HepG2 (cell line): ENCODE results near the gene CENATAC. TPM values are rescaled to one million over a fixed set of nuclear protein-coding genes. Genes with fewer than 3 reads are reported as not detected.

Experiments
- CCAR2 ChIP-seq: fragments of 200-400 bp; formaldehyde crosslinking; optimal IDR thresholded peaks from 2 replicates; pipeline ENCODE3; 2018; ENCODE audit warnings: low read depth, mild to moderate bottlenecking, low read length, moderate library complexity
- GTF2F1 ChIP-seq: fragments of 150-350 bp; IDR thresholded peaks from 2 replicates; pipeline ENCODE4 v1.6.1; 2014; ENCODE audit warnings: low read length
- KDM6A ChIP-seq: IDR thresholded peaks from 2 replicates; pipeline ENCODE4 v1.6.1; 2016; ENCODE audit warnings: low read depth
- NR2C2 ChIP-seq: sonication (generic); formaldehyde crosslinking; IDR thresholded peaks from 2 replicates; pipeline ENCODE4 v1.4.0; 2020; ENCODE audit warnings: missing genetic modification reagents, mild to moderate bottlenecking, moderate library complexity, borderline replicate concordance
- RFXANK ChIP-seq: IDR thresholded peaks from 2 replicates; pipeline ENCODE4 v1.6.1; 2016
- RFXAP ChIP-seq: sonication (generic); formaldehyde crosslinking; IDR thresholded peaks from 2 replicates; pipeline ENCODE4 v1.4.0; 2020; ENCODE audit warnings: missing genetic modification reagents, borderline replicate concordance
- RXRB ChIP-seq: IDR thresholded peaks from 2 replicates; pipeline ENCODE4 v1.6.1; 2016; ENCODE audit warnings: borderline replicate concordance, missing genetic modification reagents, missing compliant biosample characterization
- SAFB2 ChIP-seq: sonication (generic); formaldehyde crosslinking; IDR thresholded peaks from 2 replicates; pipeline ENCODE4 v1.5.1; 2020; ENCODE audit warnings: missing genetic modification reagents, low read depth, mild to moderate bottlenecking, borderline replicate concordance
- SP2 ChIP-seq: sonication (generic); formaldehyde crosslinking; IDR thresholded peaks from 2 replicates; pipeline ENCODE4 v1.5.1; 2020; ENCODE audit warnings: mild to moderate bottlenecking, missing genetic modification reagents
- TCF7L2 ChIP-seq: IDR thresholded peaks from 2 replicates; pipeline ENCODE4 v1.6.1; 2011; ENCODE audit warnings: mild to moderate bottlenecking, low read depth, low read length, moderate library complexity
- TEAD3 ChIP-seq: optimal IDR thresholded peaks from 2 replicates; pipeline ENCODE3; 2016; ENCODE audit warnings: borderline replicate concordance
- TOE1 ChIP-seq: sonication (generic); formaldehyde crosslinking; IDR thresholded peaks from 2 replicates; pipeline ENCODE4 v1.4.0; 2020; ENCODE audit warnings: mild to moderate bottlenecking, missing genetic modification reagents
- ZNF589 ChIP-seq: sonication (generic); formaldehyde crosslinking; conservative IDR thresholded peaks from 2 replicates; pipeline ENCODE4 v1.8.0; 2022; ENCODE audit warnings: mild to moderate bottlenecking, moderate library complexity, missing genetic modification reagents
- ZNF713 ChIP-seq: sonication (generic); formaldehyde crosslinking; IDR thresholded peaks from 2 replicates; pipeline ENCODE4 v1.4.0; 2020; ENCODE audit warnings: mild to moderate bottlenecking, missing genetic modification reagents
- ZNF746 ChIP-seq: sonication (generic); formaldehyde crosslinking; IDR thresholded peaks from 2 replicates; pipeline ENCODE4 v1.8.0; 2022; ENCODE audit warnings: mild to moderate bottlenecking, missing genetic modification reagents
- ZNF776 ChIP-seq: sonication (generic); formaldehyde crosslinking; IDR thresholded peaks from 2 replicates; pipeline ENCODE4 v1.4.0; 2020; ENCODE audit warnings: mild to moderate bottlenecking, missing genetic modification reagents
- ZSCAN31 ChIP-seq: sonication (generic); formaldehyde crosslinking; IDR thresholded peaks from 2 replicates; pipeline ENCODE4 v1.5.0; 2020; ENCODE audit warnings: low read depth, mild to moderate bottlenecking, missing genetic modification reagents
- polyA plus RNA-seq, 8 experiments: library from polyadenylated mRNA; depleted of rRNA in 3 of 8; stranded (reverse) in 7 of 8; unstranded in 1 of 8; fragments of >200 nt; fragmentation: Illumina TruSeq in 4 of 8; extraction: Trizol in 4 of 8; gene quantifications; 2 replicates each; pipeline versions ENCODE4 v1.2.1 to v1.2.3, GENCODE V29; 2011 to 2016; ENCODE audit warnings: low read depth in 4 of 8, missing spikeins in 1 of 8, mixed read lengths in 1 of 8; ENCODE audit not compliant: insufficient read depth in 1 of 8
- total RNA-seq, 5 experiments: library from RNA; depleted of rRNA; stranded (reverse); fragments of >200 nt; fragmentation: Illumina TruSeq; extraction: Trizol; gene quantifications; 2 replicates each; pipeline ENCODE4 v1.2.3, GENCODE V29; 2016; ENCODE audit warnings: low read depth in 1 of 5
- TF ChIP-seq, protein P1 (sequence below): sonication (generic); formaldehyde crosslinking; IDR thresholded peaks from 2 replicates; pipeline ENCODE4 v1.4.0; 2020; ENCODE audit warnings: missing genetic modification reagents, borderline replicate concordance
- TF ChIP-seq, protein P2 (sequence below): sonication (generic); formaldehyde crosslinking; IDR thresholded peaks from 2 replicates; pipeline ENCODE4 v1.5.1; 2020; ENCODE audit warnings: missing genetic modification reagents, mild to moderate bottlenecking, borderline replicate concordance
- TF ChIP-seq, protein P3 (sequence below): sonication (generic); formaldehyde crosslinking; IDR thresholded peaks from 2 replicates; pipeline ENCODE4 v1.8.0; 2023; ENCODE audit warnings: mild to moderate bottlenecking, missing genetic modification reagents
- TF ChIP-seq, protein P4 (sequence below): sonication (generic); formaldehyde crosslinking; IDR thresholded peaks from 2 replicates; pipeline ENCODE4; 2020; ENCODE audit warnings: missing genetic modification reagents, mild to moderate bottlenecking, borderline replicate concordance

The CENATAC gene
- total and polyA plus RNA-seq, 2 of the 13 experiments (the other 11 are each of a cell fraction or from before 2014, with no cell fraction given), result 21.7 to 25.0 TPM

DNA sequence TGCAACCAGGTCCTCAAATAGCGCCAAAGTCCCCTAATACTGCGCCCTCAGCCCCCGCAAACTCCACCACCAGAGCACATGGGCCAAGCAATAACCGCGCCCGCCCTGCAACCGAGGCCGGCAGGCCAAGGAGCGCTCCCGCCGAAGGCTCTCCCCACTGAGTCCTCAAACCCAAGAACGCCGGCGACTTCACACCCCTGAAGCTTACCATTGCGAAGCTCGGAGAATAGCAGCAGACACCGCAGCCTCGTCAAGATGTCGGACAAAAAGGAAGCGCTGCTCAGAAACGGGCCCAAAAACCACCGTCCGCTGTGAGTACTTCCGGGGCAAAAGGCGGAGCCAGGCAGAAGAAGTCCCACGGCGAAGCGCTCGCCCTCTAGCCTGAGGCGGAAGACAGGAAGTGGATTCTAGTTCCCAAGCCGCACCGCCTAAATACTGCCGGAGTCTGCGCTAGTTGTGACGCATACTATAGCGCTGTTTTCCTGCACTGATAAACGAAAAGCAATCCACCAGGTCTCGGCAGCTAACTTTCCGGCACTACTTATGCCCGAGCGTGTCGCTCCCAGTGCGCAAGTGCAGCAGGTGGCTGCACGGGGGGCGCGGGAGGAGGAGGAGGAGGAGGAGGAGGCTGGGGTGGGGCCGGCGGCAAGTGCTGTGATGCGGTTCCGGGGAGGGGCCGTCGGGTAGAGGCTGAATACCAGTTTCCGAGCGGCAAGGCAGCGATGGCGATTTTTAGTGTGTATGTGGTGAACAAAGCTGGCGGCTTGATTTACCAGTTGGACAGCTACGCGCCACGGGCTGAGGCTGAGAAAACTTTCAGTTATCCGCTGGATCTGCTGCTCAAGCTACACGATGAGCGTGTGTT, 20.4 kb downstream of the CENATAC start, which contains the start of the genes RPS25 and TRAPPC4 (continued):
- TF ChIP-seq, protein P1, sequence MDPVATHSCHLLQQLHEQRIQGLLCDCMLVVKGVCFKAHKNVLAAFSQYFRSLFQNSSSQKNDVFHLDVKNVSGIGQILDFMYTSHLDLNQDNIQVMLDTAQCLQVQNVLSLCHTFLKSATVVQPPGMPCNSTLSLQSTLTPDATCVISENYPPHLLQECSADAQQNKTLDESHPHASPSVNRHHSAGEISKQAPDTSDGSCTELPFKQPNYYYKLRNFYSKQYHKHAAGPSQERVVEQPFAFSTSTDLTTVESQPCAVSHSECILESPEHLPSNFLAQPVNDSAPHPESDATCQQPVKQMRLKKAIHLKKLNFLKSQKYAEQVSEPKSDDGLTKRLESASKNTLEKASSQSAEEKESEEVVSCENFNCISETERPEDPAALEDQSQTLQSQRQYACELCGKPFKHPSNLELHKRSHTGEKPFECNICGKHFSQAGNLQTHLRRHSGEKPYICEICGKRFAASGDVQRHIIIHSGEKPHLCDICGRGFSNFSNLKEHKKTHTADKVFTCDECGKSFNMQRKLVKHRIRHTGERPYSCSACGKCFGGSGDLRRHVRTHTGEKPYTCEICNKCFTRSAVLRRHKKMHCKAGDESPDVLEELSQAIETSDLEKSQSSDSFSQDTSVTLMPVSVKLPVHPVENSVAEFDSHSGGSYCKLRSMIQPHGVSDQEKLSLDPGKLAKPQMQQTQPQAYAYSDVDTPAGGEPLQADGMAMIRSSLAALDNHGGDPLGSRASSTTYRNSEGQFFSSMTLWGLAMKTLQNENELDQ (CRISPR knock-in tag), result no peak
- TF ChIP-seq, protein P2, sequence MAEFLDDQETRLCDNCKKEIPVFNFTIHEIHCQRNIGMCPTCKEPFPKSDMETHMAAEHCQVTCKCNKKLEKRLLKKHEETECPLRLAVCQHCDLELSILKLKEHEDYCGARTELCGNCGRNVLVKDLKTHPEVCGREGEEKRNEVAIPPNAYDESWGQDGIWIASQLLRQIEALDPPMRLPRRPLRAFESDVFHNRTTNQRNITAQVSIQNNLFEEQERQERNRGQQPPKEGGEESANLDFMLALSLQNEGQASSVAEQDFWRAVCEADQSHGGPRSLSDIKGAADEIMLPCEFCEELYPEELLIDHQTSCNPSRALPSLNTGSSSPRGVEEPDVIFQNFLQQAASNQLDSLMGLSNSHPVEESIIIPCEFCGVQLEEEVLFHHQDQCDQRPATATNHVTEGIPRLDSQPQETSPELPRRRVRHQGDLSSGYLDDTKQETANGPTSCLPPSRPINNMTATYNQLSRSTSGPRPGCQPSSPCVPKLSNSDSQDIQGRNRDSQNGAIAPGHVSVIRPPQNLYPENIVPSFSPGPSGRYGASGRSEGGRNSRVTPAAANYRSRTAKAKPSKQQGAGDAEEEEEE, result peak; percentile 33; the same call in 1 of the 2 replicates
- TF ChIP-seq RFXANK (CRISPR knock-in tag), result no peak; the same call in 1 of the 2 replicates
- no peak; the same call in 1 of the 2 replicates for TF ChIP-seq GTF2F1
- TF ChIP-seq CCAR2, result no peak
- peak; percentile 60 for TF ChIP-seq TEAD3 (CRISPR knock-in tag)
- TF ChIP-seq RXRB (CRISPR knock-in tag), result peak; percentile 64
- TF ChIP-seq, protein P3, sequence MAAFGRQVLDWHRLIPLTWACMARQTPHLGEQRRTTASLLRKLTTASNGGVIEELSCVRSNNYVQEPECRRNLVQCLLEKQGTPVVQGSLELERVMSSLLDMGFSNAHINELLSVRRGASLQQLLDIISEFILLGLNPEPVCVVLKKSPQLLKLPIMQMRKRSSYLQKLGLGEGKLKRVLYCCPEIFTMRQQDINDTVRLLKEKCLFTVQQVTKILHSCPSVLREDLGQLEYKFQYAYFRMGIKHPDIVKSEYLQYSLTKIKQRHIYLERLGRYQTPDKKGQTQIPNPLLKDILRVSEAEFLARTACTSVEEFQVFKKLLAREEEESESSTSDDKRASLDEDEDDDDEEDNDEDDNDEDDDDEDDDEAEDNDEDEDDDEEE (CRISPR knock-in tag), result 0 out of 2 replicates have a peak, but pooled peaks have one; percentile 36
- peak; percentile 100 for TF ChIP-seq NR2C2 (CRISPR knock-in tag)
- peak; percentile 47 for TF ChIP-seq ZNF589
- no peak for TF ChIP-seq ZNF713 (CRISPR knock-in tag)
- no peak; the same call in 1 of the 2 replicates for TF ChIP-seq SAFB2 (CRISPR knock-in tag)
- no peak for TF ChIP-seq TCF7L2
- peak; percentile 45; the same call in 1 of the 2 replicates for TF ChIP-seq ZNF776 (CRISPR knock-in tag)
- TF ChIP-seq SP2 (CRISPR knock-in tag), result peak; percentile 79
- TF ChIP-seq TOE1 (CRISPR knock-in tag), result no peak
- TF ChIP-seq ZSCAN31, result peak; percentile 65; the same call in 1 of the 2 replicates
- peak; percentile 83; the same call in 1 of the 2 replicates for TF ChIP-seq RFXAP (CRISPR knock-in tag)
- TF ChIP-seq, protein P4, sequence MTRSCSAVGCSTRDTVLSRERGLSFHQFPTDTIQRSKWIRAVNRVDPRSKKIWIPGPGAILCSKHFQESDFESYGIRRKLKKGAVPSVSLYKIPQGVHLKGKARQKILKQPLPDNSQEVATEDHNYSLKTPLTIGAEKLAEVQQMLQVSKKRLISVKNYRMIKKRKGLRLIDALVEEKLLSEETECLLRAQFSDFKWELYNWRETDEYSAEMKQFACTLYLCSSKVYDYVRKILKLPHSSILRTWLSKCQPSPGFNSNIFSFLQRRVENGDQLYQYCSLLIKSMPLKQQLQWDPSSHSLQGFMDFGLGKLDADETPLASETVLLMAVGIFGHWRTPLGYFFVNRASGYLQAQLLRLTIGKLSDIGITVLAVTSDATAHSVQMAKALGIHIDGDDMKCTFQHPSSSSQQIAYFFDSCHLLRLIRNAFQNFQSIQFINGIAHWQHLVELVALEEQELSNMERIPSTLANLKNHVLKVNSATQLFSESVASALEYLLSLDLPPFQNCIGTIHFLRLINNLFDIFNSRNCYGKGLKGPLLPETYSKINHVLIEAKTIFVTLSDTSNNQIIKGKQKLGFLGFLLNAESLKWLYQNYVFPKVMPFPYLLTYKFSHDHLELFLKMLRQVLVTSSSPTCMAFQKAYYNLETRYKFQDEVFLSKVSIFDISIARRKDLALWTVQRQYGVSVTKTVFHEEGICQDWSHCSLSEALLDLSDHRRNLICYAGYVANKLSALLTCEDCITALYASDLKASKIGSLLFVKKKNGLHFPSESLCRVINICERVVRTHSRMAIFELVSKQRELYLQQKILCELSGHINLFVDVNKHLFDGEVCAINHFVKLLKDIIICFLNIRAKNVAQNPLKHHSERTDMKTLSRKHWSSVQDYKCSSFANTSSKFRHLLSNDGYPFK, result peak; percentile 97
- TF ChIP-seq KDM6A (CRISPR knock-in tag), result no peak
- no peak for TF ChIP-seq ZNF746 (CRISPR knock-in tag)
